HG02623 (cell line): ENCODE data around the gene ARHGAP44.
"Not testable (repeated sequence)": the region's sequence is repeated elsewhere in the genome, so short reads cannot be mapped to it uniquely, and the experiment has no call there.

Source experiments
- ATAC-seq: cut with Tn5 transposase; IDR thresholded peaks from one replicate; pipeline ENCODE4 v1.9.1; 2021; ENCODE audit warnings: moderate library complexity; ENCODE audit not compliant: unreplicated experiment

Gene ARHGAP44

GRCh38 chr17:12955521-12955920 is 166.2 kb downstream of the ARHGAP44 start:
- no peak for ATAC-seq

GRCh38 chr17:12958786-12959185 is 169.5 kb downstream of the ARHGAP44 start:
- no peak for ATAC-seq

DNA sequence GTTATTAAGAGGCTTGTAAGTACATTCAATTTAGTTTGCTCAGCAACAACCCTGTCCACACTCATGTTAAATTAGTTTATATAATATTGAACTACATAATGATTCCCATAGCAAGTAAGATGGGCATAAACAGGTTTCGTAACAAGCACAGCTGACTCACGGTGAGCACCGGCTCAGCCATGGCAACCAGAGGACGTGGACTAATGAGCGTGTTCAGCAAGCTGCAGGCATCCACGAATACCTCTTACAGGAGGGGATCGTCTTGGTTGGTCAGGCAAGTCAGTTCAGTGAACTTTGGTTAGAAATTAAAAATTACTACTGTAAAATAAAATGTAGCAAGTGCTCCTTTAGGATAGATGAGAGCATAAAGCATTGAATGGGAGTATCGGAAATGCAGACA is 170.1 kb downstream of the ARHGAP44 start:
- ATAC-seq = no peak

DNA sequence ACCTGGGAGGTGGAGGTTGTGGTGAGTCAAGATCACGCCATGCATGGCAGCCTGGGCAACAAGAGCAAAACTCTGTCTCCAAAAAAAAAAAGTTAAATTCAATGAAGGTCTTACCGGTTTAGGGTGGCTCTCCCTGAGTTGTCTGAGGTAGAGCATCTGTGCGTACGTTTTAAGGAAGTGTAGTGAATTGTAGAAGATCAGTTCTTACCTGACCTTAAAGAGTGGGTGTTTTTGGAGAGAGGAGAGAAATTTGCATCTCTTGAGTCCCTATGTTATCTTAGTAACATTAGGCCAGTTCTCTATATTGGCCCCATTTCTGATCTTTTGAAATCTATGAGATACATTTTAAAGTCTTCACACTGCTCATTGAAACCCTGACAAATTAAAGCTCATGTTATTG is 172.4 kb downstream of the ARHGAP44 start:
- no peak for ATAC-seq

DNA sequence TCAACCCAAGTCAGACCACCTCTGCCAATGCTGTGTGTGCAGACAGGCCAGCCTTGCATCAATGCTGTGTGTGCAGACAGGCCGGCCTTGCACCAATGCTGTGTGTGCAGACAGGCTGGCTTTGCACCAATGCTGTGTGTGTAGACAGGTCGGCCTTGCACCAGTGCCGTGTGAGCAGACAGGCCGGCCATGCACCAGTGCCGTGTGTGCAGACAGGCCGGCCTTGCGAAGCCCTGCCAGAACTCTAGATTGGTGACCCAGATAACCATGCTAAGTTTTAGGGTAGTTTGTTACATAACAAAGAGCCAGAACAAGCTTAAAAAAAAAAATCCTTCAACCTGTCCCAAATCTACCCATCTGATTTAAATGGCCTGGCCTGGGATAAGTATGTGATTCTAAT is 174.2 kb downstream of the ARHGAP44 start:
- no peak for ATAC-seq

- no peak for ATAC-seq
Observed at GRCh38 chr17:12964162-12964561, 174.9 kb downstream of the ARHGAP44 start.

- ATAC-seq = no peak
Observed at GRCh38 chr17:12964840-12965239, 175.5 kb downstream of the ARHGAP44 start.

DNA sequence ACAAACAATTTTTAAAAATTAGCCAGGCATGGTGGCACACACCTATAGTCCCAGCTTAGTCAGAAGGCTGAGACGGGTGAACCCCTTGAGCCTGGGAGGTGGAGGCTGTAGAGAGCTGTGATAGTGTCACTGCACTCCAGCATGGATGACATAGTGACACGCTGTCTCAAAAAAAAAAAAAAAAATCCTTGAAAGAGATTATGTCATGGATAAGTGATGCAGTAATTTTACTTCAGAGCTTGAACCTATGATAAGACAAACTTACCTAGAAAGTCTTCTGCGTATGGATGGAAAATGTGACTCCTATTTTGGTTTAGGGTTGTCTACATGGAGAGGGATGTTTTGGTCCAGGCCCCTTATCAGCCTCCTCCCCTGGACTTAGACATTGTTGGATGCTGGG is 176.7 kb downstream of the ARHGAP44 start:
- no peak for ATAC-seq

DNA sequence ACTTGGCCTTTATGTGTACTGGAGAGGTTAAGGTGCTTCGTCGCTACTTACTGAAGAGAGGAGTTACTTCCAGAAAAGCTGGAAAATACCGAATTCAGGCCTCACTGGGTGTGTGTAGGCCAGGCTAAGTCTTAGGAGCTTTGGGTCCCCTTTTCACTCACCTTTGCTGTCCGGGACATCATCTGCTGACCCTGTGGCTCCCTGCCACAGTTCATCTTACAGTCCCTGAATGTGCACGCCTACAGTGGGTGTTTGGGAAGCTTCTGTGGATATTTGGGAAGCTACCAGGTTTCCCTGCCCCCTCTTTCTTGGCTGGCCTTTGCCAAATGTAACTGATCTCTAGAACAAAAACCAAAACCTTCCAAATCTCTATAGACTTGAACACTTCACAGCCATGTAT is 177.1 kb downstream of the ARHGAP44 start:
- ATAC-seq = no peak

DNA sequence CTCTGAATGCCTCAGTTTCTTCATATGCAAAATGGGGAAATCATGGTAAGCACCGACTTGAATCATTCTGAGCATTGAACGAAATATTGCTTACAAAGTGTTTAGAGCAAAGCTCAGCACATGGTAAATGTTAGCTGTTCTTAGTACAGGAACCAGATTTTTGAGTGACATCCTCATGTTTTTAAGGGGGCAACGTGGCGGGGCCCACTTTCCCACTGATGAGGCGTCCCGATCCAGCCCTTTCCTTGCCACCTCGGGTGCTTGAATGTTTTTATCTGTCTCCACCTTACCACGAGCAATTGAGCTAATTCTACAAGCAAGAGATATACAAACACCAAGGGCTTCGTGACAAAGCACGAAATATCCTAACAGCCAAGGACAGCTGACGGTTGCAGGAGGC is 178.7 kb downstream of the ARHGAP44 start:
- ATAC-seq = no peak

- no peak for ATAC-seq
Observed at GRCh38 chr17:12973496-12974004, 184.3 kb downstream of the ARHGAP44 start.

- ATAC-seq = no peak
Observed at GRCh38 chr17:12974005-12974531, 184.8 kb downstream of the ARHGAP44 start.

DNA sequence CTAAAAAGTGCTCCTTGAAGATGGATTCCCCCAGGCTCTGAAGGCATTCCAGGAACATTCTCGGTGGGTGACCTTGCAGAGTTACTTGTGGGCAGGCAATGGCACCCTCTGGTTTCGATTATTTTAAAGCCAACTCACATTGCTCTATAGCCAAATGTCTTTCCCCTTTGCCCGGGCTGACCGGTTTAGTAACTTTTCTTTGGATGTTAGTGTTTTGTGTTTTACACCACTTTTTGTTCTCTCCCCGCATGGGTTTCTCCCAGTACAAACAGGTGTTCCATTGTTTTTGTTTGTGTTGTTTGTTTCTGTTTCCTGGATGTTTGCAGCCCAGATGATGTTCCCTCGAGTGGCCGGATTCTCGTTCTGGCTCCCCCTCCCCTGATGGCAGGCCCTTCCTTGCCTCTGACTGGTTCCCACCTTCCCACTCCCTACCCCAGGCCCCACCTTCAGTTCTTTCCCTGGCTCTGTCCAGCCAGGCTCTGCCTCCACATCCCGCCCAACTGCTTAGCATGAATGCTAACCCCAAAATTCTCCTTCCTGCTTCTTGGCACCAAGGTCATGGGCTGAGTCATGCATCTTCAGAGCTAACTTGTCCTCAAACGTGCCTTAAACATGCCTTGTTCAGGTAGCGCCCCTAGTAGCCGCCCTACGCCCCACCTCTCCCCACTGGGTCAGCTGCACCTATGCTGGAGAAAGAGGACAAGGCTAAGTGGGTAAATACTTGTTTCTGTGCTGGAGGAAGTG is 187.9 kb downstream of the ARHGAP44 start:
- ATAC-seq = no peak

DNA sequence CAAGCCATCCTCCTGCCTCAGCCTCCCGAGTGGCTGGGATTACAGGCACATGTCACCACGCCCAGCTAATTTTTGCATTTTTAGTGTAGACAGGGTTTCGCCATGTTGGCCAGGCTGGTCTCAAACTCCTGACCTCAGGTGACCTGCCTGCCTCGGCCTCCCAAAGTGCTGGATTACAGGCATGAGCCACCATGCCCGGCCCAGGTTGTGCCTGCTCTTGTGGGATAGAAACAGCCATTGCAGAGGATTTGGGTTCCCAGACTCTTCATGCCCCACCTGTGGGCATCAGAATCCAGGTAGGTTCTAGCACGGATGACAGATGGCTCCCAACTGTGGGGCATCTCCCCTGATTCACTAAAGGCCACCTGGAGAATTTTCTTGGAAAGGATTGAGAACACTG is 189.5 kb downstream of the ARHGAP44 start:
- ATAC-seq = not testable (repeated sequence)

DNA sequence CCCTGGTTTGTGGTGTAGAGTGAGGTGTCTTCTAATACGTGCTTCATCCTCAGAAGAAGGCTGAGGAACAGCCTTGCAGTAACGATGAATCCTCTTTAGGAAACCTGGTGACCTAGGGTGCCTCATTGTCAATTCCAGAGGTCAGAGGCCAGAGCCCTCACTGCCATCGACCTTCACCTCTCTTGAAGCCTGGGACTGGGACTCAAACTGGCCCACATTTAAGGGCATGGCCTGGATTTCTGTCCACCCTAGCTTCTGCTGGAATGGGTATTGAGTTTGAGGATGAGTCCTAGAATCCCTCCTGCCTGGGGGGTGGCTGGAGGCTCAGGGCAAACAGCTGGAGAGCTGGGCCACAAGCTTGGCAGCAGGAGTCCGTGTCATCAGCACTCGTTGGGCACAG is 189.9 kb downstream of the ARHGAP44 start:
- ATAC-seq = no peak

GRCh38 chr17:12979826-12980500 is 190.7 kb downstream of the ARHGAP44 start:
- ATAC-seq = no peak

DNA sequence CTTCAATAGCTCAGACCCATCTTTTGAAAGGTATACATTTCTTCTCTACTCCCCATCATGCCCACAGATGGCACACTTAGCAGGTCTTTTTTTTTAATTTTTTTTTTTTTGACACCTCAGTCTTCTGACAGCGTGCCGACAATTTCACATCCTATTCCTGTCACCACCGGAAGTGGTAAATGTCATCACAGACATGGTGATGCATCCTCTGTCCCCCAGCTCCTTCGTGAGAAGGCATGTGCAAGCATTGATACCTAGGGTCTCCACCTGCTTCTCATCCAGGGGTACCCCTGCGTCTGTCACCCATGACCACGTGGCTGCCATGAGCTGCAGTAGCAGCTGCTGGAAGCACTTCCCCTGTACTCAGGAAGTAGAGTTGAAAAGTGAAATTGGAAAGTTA is 192.9 kb downstream of the ARHGAP44 start:
- no peak for ATAC-seq

GRCh38 chr17:12983991-12984884 is 194.9 kb downstream of the ARHGAP44 start:
- ATAC-seq = no peak

DNA sequence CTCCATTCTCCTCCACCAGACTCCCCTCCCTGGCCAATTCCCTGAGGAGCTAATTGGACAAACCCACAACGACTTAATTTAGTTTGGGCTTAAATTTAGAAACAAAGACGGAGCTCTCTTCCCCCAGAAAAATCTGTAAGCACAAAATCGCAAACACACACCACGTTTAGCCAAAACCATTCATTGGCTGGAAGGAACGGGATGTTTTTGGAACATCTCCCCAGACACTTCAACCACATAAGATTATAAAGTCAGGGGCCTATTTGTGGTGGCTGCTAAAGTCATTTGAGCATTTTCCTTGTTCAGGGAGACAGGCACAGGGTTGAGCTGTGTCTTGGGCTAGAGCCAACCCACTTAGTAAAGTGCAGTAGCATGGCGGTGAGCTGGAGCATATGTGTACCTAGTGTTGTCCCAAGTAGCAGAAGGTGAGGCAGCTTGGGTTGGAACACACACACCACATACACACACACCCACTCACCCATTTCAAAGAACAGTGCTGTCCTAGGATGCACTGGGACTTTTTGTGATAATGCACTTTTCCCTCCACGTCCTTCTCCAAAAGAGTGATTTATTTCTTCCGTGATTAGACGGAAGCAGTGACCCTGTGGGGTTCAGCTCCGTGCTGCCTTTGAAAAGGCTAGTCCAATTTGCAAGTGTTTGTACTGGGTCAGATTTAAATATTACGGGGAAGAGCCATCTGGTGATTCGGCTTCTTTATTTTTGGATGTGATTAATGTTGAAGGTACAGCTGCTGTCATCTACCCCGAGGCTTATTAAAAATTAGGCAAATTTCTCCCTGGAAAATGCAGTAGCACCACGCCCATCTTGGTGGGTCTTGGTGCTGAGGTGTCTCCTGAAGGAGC is 196.4 kb downstream of the ARHGAP44 start:
- no peak for ATAC-seq

GRCh38 chr17:12987120-12987519 is 197.8 kb downstream of the ARHGAP44 start:
- no peak for ATAC-seq
